ENCODE results near the gene SCARB1. TPM values are rescaled to one million over a fixed set of nuclear protein-coding genes. Genes with fewer than 3 reads are reported as not detected.
A peak's percentile ranks its signal among the peaks of the same experiment; 100 is the strongest.

SCARB1 gene
- total and polyA plus RNA-seq, 9 of the 15 experiments (the other 6 are each of a cell fraction or from before 2014, with no cell fraction given), result 0.56 to 157 (median 52.8) TPM

DNA sequence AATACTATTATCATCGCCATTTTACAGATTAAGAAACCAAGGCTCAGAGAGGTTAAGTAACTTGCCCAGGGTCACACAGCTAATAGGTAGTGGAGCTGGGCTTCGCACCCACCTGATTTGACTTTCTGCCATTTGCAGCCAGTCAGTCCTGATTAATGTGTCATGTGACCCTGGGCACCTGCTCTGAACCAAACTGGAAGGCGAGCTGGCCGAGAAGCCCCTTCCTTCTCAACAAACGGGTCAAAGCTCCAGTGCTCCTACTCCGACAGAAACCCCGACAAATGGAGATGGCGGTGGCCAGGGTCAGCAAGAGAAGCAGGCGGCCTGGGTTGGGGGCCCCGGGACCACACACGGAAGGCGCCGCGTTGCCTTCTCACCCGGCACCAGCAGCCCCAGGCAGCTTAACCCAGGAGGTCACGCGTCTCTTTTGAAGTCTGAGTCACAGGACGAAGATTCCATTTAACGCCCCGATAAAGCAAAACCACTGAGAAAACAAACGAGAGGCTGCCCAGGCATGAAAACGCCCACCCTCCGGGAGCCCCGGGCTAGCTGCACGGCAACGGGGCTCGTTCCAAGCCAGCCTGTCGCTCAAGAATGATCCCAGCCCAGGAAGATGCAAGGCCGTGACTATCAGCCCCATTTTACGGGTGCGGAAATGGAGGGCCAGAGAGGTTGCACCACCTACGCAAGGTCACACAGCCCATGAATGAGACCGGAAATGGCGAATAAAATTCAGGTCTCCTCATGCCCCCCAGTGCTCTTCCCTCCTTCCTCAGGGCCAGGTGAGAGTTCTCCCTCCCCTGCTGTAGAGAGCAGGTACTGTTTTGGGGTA is 124.8 kb downstream of the SCARB1 start (continued):
- TF ChIP-seq TCF7 (IDR thresholded peaks at IDR 0.05; ENCODE audit: borderline replicate concordance) (peak; percentile 49; the same call in 1 of the 2 replicates), ADNP (tag; IDR thresholded peaks at IDR 0.05) (peak; percentile 74), NFE2 (IDR thresholded peaks at IDR 0.05; ENCODE audit: low read depth) (no peak), CBX1 (IDR thresholded peaks at IDR 0.05; ENCODE audit: low read depth) (peak; percentile 52; the same call in 1 of the 2 replicates), SMAD2 (IDR thresholded peaks at IDR 0.05; ENCODE audit: low read depth, low read length) (no peak), MTF1 (CRISPR knock-in tag; IDR thresholded peaks at IDR 0.05; ENCODE audit: borderline replicate concordance) (no peak), MBD2 (IDR thresholded peaks at IDR 0.05; ENCODE audit: borderline replicate concordance, low read depth) (no peak), POLR2AphosphoS2 (IDR thresholded peaks at IDR 0.05; ENCODE audit: low read length) (no peak), MYNN (IDR thresholded peaks at IDR 0.05) (no peak), MYNN (CRISPR knock-in tag; IDR thresholded peaks at IDR 0.05) (no peak), ZNF274 (IDR thresholded peaks at IDR 0.05; ENCODE audit: borderline replicate concordance, low read depth, low read length) (no peak), ZNF347 (CRISPR knock-in tag; IDR thresholded peaks at IDR 0.05; ENCODE audit: low read depth) (no peak)
- TF ChIP-seq, protein P1, sequence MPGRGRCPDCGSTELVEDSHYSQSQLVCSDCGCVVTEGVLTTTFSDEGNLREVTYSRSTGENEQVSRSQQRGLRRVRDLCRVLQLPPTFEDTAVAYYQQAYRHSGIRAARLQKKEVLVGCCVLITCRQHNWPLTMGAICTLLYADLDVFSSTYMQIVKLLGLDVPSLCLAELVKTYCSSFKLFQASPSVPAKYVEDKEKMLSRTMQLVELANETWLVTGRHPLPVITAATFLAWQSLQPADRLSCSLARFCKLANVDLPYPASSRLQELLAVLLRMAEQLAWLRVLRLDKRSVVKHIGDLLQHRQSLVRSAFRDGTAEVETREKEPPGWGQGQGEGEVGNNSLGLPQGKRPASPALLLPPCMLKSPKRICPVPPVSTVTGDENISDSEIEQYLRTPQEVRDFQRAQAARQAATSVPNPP (IDR thresholded peaks at IDR 0.05; ENCODE audit: borderline replicate concordance, insufficient read depth, insufficient read length), result no peak
- TF ChIP-seq, protein P2, sequence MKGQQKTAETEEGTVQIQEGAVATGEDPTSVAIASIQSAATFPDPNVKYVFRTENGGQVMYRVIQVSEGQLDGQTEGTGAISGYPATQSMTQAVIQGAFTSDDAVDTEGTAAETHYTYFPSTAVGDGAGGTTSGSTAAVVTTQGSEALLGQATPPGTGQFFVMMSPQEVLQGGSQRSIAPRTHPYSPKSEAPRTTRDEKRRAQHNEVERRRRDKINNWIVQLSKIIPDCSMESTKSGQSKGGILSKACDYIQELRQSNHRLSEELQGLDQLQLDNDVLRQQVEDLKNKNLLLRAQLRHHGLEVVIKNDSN (CRISPR knock-in tag; IDR thresholded peaks at IDR 0.05), result no peak
- TF ChIP-seq, protein P3, sequence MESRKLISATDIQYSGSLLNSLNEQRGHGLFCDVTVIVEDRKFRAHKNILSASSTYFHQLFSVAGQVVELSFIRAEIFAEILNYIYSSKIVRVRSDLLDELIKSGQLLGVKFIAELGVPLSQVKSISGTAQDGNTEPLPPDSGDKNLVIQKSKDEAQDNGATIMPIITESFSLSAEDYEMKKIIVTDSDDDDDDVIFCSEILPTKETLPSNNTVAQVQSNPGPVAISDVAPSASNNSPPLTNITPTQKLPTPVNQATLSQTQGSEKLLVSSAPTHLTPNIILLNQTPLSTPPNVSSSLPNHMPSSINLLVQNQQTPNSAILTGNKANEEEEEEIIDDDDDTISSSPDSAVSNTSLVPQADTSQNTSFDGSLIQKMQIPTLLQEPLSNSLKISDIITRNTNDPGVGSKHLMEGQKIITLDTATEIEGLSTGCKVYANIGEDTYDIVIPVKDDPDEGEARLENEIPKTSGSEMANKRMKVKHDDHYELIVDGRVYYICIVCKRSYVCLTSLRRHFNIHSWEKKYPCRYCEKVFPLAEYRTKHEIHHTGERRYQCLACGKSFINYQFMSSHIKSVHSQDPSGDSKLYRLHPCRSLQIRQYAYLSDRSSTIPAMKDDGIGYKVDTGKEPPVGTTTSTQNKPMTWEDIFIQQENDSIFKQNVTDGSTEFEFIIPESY (CRISPR knock-in tag; IDR thresholded peaks at IDR 0.05), result 0 out of 2 replicates have a peak, but pooled peaks have one; percentile 20
- TF ChIP-seq, protein P4, sequence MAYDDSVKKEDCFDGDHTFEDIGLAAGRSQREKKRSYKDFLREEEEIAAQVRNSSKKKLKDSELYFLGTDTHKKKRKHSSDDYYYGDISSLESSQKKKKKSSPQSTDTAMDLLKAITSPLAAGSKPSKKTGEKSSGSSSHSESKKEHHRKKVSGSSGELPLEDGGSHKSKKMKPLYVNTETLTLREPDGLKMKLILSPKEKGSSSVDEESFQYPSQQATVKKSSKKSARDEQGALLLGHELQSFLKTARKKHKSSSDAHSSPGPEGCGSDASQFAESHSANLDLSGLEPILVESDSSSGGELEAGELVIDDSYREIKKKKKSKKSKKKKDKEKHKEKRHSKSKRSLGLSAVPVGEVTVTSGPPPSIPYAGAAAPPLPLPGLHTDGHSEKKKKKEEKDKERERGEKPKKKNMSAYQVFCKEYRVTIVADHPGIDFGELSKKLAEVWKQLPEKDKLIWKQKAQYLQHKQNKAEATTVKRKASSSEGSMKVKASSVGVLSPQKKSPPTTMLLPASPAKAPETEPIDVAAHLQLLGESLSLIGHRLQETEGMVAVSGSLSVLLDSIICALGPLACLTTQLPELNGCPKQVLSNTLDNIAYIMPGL (CRISPR knock-in tag; IDR thresholded peaks at IDR 0.05), result no peak
